K562 (cell line): ENCODE data around the gene ANGEL2. TPM values are rescaled to one million over a fixed set of nuclear protein-coding genes. Genes with fewer than 3 reads are reported as not detected.

Source experiments
- BACH1 ChIP-seq: fragments of 200-800 bp; sonication (Bioruptor generic); IDR thresholded peaks from 2 replicates; pipeline ENCODE4 v1.6.1; 2016; ENCODE audit warnings: missing genetic modification characterization, missing compliant biosample characterization
- CBFA2T3 ChIP-seq: fragments of 450-650 bp; IDR thresholded peaks from 2 replicates; pipeline ENCODE4 v1.6.1; 2017
- CBFB ChIP-seq: sonication (generic); formaldehyde crosslinking; IDR thresholded peaks from 2 replicates; pipeline ENCODE4 v1.4.0; 2020; ENCODE audit warnings: mild to moderate bottlenecking, missing genetic modification reagents
- ETV5 ChIP-seq: sonication (generic); formaldehyde crosslinking; IDR thresholded peaks from 2 replicates; pipeline ENCODE4 v1.4.0; 2020; ENCODE audit warnings: low read depth, mild to moderate bottlenecking, missing genetic modification reagents
- ETV6 ChIP-seq, 3 experiments: fragments of 150-350 bp in 1 of 3; sonication (generic) in 1 of 3; formaldehyde crosslinking in 1 of 3; IDR thresholded peaks; 2 replicates each; pipeline versions ENCODE4 v1.6.1 to v1.8.0; 2014 to 2022; ENCODE audit warnings: borderline replicate concordance in 2 of 3, low read depth in 2 of 3, antibody characterized with exemption in 1 of 3, low read length in 1 of 3, mild to moderate bottlenecking in 1 of 3, missing genetic modification reagents in 1 of 3
- MAFF ChIP-seq: IDR thresholded peaks from 2 replicates; pipeline ENCODE4 v1.6.1; 2012; ENCODE audit warnings: low read length, improper control_type of control experiment
- PHB2 ChIP-seq: fragments of 450-650 bp; IDR thresholded peaks from 2 replicates; pipeline ENCODE4 v1.6.1; 2017; ENCODE audit warnings: low read depth
- PHF21A ChIP-seq: fragments of 450-650 bp; IDR thresholded peaks from 2 replicates; pipeline ENCODE4 v1.6.1; 2017; ENCODE audit warnings: low read depth, borderline replicate concordance
- POLR2AphosphoS5 ChIP-seq: IDR thresholded peaks from 2 replicates; pipeline ENCODE4 v1.6.1; 2011; ENCODE audit warnings: mild to moderate bottlenecking, low read depth, low read length, moderate library complexity; ENCODE audit not compliant: control insufficient read depth, insufficient read depth
- RB1 ChIP-seq: fragments of 450-650 bp; IDR thresholded peaks from 2 replicates; pipeline ENCODE4 v1.6.1; 2017; ENCODE audit warnings: low read depth, mild to moderate bottlenecking
- ZBED1 ChIP-seq: IDR thresholded peaks from 2 replicates; pipeline ENCODE4 v1.6.1; 2014
- ZNF263 ChIP-seq: sonication (generic); formaldehyde crosslinking; IDR thresholded peaks from 2 replicates; pipeline ENCODE4 v1.8.0; 2022; ENCODE audit warnings: mild to moderate bottlenecking, missing genetic modification reagents, borderline replicate concordance
- ZNF780A ChIP-seq: fragments of 250-450 bp; sonication (Bioruptor Pico); IDR thresholded peaks from 2 replicates; pipeline ENCODE4 v1.5.0; 2021; ENCODE audit warnings: mild to moderate bottlenecking
- polyA plus RNA-seq, 8 experiments: library from polyadenylated mRNA; depleted of rRNA in 4 of 8; stranded (reverse) in 5 of 8; unstranded in 3 of 8; fragments of >200 nt; fragmentation: Nextera tagmentation in 2 of 8; fragmentation: Illumina TruSeq in 1 of 8; extraction: Ambion mirVana in 2 of 8; extraction: Trizol in 1 of 8; gene quantifications; 2 replicates each; pipeline versions ENCODE4 v1.2.1 to v1.2.3, GENCODE V29; 2011 to 2014; ENCODE audit warnings: inconsistent platforms in 1 of 8, missing spikeins in 1 of 8
- total RNA-seq, 7 experiments: library from RNA; depleted of rRNA in 6 of 7; stranded (reverse); fragments of >200 nt in 6 of 7; fragmentation: Illumina TruSeq in 2 of 7; extraction: Trizol in 2 of 7; gene quantifications; 2 replicates each; pipeline versions ENCODE4 v1.2.1 to v1.2.3, GENCODE V29; 2011 to 2021; ENCODE audit warnings: low replicate concordance in 1 of 7
- TF ChIP-seq, protein P1 (sequence below): sonication (generic); formaldehyde crosslinking; IDR thresholded peaks from 2 replicates; pipeline ENCODE4 v1.8.0; 2022; ENCODE audit warnings: missing genetic modification reagents, mild to moderate bottlenecking, borderline replicate concordance
- TF ChIP-seq, protein P2 (sequence below): fragments of 450-650 bp; IDR thresholded peaks from 2 replicates; pipeline ENCODE4 v1.6.1; 2016; ENCODE audit warnings: low read depth, mild to moderate bottlenecking, moderate library complexity
- TF ChIP-seq, protein P3 (sequence below): fragments of 450-650 bp; formaldehyde crosslinking; IDR thresholded peaks from 2 replicates; pipeline ENCODE4 v1.4.0; 2020; ENCODE audit warnings: mild to moderate bottlenecking, moderate library complexity
- TF ChIP-seq, protein P4 (sequence below): fragments of 450-650 bp; IDR thresholded peaks from 2 replicates; pipeline ENCODE4 v1.6.1; 2016; ENCODE audit warnings: missing biosample characterization, missing genetic modification characterization
- TF ChIP-seq, protein P5 (sequence below): fragments of 450-650 bp; IDR thresholded peaks from one replicate; pipeline ENCODE4 v1.6.1; 2018; ENCODE audit warnings: mild to moderate bottlenecking, moderate library complexity; ENCODE audit not compliant: partially characterized antibody
- TF ChIP-seq, protein P6 (sequence below), 2 experiments: fragments of 250-450 bp in 1 of 2; fragments of 450-650 bp in 1 of 2; sonication (Bioruptor Pico) in 1 of 2; IDR thresholded peaks; 2 replicates each; pipeline versions ENCODE4 v1.6.1 to v1.8.0; 2016 to 2021; ENCODE audit warnings: mild to moderate bottlenecking in 2 of 2, moderate library complexity in 2 of 2, missing compliant biosample characterization in 1 of 2, missing genetic modification characterization in 1 of 2

ANGEL2 gene
- total and polyA plus RNA-seq, 9 of the 15 experiments (the other 6 are each of a cell fraction or from before 2014, with no cell fraction given): 6.8 to 34.6 (median 26.2) TPM

DNA sequence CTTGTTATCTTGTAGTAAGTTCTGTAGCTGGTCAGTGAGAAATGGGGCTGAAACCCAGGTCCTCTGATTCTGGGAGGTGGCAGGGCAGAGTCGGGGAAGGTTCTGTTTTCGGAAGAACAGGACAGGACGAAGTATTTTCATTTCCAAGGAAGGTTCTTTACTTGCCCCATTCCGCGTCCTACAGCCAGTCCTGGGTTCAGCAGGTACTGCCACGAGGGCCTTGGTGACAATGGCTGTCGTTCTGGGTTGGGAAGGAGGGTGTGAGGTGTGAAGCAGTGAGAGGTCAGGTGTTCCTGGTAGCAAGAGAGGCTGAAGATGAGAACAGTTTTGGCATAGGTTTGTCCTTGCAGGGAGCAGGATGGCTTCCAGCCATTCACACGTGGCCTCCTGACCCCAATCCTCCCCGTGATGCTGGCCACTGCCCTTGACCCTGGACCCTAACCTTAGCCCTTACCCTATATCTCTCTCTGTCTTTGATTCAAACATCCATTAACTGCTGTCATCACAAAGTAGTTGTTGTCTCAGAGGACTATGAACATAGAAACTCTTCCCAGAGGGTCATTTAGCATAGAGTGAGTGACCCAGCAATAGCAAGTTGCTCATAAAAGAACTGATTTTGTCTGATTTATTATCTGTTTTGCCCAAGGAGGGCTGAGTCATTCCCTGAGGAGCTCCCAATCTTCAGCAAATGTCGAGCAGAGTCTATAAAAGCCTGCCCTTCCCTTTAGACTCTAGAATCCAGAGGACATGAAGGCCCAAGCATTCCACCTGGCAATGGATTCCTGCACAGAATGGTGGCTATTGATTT, 40.4 kb downstream of the ANGEL2 start (continued):
- TF ChIP-seq, protein P1, sequence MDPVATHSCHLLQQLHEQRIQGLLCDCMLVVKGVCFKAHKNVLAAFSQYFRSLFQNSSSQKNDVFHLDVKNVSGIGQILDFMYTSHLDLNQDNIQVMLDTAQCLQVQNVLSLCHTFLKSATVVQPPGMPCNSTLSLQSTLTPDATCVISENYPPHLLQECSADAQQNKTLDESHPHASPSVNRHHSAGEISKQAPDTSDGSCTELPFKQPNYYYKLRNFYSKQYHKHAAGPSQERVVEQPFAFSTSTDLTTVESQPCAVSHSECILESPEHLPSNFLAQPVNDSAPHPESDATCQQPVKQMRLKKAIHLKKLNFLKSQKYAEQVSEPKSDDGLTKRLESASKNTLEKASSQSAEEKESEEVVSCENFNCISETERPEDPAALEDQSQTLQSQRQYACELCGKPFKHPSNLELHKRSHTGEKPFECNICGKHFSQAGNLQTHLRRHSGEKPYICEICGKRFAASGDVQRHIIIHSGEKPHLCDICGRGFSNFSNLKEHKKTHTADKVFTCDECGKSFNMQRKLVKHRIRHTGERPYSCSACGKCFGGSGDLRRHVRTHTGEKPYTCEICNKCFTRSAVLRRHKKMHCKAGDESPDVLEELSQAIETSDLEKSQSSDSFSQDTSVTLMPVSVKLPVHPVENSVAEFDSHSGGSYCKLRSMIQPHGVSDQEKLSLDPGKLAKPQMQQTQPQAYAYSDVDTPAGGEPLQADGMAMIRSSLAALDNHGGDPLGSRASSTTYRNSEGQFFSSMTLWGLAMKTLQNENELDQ (CRISPR knock-in tag): no peak
- TF ChIP-seq ZNF263 (CRISPR knock-in tag) (no peak), ETV5 (no peak), MAFF (no peak), PHF21A (peak; percentile 66; the same call in 1 of the 2 replicates), RB1 (no peak), ZNF780A (CRISPR knock-in tag) (no peak), CBFA2T3 (peak; percentile 40; the same call in 1 of the 2 replicates), POLR2AphosphoS5 (no peak), ETV6 (IDR thresholded peaks at IDR 0.05; ENCODE audit: borderline replicate concordance in 1 of 2, low read depth in 2 of 2, low read length in 1 of 2) (no peak), ETV6 (CRISPR knock-in tag; IDR thresholded peaks at IDR 0.05; ENCODE audit: borderline replicate concordance) (no peak), PHB2 (no peak), ZBED1 (no peak), CBFB (CRISPR knock-in tag) (no peak), BACH1 (tag) (0 out of 2 replicates have a peak, but pooled peaks have one; percentile 31)
- TF ChIP-seq, protein P2, sequence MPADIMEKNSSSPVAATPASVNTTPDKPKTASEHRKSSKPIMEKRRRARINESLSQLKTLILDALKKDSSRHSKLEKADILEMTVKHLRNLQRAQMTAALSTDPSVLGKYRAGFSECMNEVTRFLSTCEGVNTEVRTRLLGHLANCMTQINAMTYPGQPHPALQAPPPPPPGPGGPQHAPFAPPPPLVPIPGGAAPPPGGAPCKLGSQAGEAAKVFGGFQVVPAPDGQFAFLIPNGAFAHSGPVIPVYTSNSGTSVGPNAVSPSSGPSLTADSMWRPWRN: peak; percentile 26; the same call in 1 of the 2 replicates
- TF ChIP-seq, protein P3, sequence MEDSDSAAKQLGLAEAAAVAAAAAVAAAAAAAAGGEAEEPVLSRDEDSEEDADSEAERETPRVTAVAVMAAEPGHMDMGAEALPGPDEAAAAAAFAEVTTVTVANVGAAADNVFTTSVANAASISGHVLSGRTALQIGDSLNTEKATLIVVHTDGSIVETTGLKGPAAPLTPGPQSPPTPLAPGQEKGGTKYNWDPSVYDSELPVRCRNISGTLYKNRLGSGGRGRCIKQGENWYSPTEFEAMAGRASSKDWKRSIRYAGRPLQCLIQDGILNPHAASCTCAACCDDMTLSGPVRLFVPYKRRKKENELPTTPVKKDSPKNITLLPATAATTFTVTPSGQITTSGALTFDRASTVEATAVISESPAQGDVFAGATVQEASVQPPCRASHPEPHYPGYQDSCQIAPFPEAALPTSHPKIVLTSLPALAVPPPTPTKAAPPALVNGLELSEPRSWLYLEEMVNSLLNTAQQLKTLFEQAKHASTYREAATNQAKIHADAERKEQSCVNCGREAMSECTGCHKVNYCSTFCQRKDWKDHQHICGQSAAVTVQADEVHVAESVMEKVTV (CRISPR knock-in tag): no peak
- TF ChIP-seq, protein P4, sequence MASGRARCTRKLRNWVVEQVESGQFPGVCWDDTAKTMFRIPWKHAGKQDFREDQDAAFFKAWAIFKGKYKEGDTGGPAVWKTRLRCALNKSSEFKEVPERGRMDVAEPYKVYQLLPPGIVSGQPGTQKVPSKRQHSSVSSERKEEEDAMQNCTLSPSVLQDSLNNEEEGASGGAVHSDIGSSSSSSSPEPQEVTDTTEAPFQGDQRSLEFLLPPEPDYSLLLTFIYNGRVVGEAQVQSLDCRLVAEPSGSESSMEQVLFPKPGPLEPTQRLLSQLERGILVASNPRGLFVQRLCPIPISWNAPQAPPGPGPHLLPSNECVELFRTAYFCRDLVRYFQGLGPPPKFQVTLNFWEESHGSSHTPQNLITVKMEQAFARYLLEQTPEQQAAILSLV (tag): no peak
- TF ChIP-seq, protein P5, sequence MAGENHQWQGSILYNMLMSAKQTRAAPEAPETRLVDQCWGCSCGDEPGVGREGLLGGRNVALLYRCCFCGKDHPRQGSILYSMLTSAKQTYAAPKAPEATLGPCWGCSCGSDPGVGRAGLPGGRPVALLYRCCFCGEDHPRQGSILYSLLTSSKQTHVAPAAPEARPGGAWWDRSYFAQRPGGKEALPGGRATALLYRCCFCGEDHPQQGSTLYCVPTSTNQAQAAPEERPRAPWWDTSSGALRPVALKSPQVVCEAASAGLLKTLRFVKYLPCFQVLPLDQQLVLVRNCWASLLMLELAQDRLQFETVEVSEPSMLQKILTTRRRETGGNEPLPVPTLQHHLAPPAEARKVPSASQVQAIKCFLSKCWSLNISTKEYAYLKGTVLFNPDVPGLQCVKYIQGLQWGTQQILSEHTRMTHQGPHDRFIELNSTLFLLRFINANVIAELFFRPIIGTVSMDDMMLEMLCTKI: no peak
- TF ChIP-seq, protein P6, sequence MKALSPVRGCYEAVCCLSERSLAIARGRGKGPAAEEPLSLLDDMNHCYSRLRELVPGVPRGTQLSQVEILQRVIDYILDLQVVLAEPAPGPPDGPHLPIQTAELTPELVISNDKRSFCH (CRISPR knock-in tag; IDR thresholded peaks at IDR 0.05): no peak
- TF ChIP-seq, protein P6 (tag; IDR thresholded peaks at IDR 0.05): no peak
